Calu3 (cell line): ENCODE results near the gene PROS1. TPM values are rescaled to one million over a fixed set of nuclear protein-coding genes. Genes with fewer than 3 reads are reported as not detected.

Experiments
- Bru-seq: library from RNA; stranded (reverse); fragments of 400-500 nt; gene quantifications from one replicate; lab custom pipeline; 2021; lab: Mats Ljungman, UMichigan
- BruChase-seq, 2 experiments: library from RNA; stranded (reverse); fragments of 400-500 nt; gene quantifications; one replicate each; lab custom pipeline; 2021; lab: Mats Ljungman, UMichigan
- BruUV-seq: library from RNA; stranded (reverse); fragments of 400-500 nt; replicated peaks from 2 replicates; lab custom pipeline; 2021; lab: Mats Ljungman, UMichigan
- CTCF ChIA-PET: fragments of 300-600 bp; sonication (Branson Sonifier 250); formaldehyde crosslinking; loops from one replicate; lab custom pipeline; 2022; ENCODE audit warnings: antibody characterized with exemption; lab: Charles Lee
- DNase-seq: peaks from one replicate; pipeline ENCODE4 v3.0.0; 2022
- H3K27ac Mint-ChIP-seq: one replicate; pipeline ENCODE4 v1.8.0; 2022; ENCODE audit warnings: mixed read lengths; ENCODE audit not compliant: unreplicated experiment
- H3K27me3 Mint-ChIP-seq: one replicate; pipeline ENCODE4 v1.8.0; 2022; ENCODE audit warnings: mixed read lengths; ENCODE audit not compliant: unreplicated experiment
- H3K36me3 Mint-ChIP-seq: one replicate; pipeline ENCODE4 v1.8.0; 2022; ENCODE audit warnings: mild to moderate bottlenecking, moderate library complexity, mixed read lengths; ENCODE audit not compliant: insufficient read depth, unreplicated experiment
- H3K4me1 Mint-ChIP-seq: one replicate; pipeline ENCODE4 v1.8.0; 2022; ENCODE audit warnings: mild to moderate bottlenecking, low read depth, mixed read lengths; ENCODE audit not compliant: unreplicated experiment
- H3K4me3 Mint-ChIP-seq: one replicate; pipeline ENCODE4 v1.8.0; 2022; ENCODE audit warnings: mild to moderate bottlenecking, low read depth, moderate library complexity, mixed read lengths; ENCODE audit not compliant: unreplicated experiment
- H3K9me3 Mint-ChIP-seq: one replicate; pipeline ENCODE4 v1.8.0; 2022; ENCODE audit warnings: low read depth, mixed read lengths; ENCODE audit not compliant: unreplicated experiment
- intact Hi-C: fragments of 100-400 bp; cut with micrococcal nuclease; formaldehyde crosslinking; loops from one replicate; pipeline ENCODE4 v1.10.0; 2022; ENCODE audit not compliant: unreplicated experiment
- long read RNA-seq: library from polyadenylated mRNA; stranded (forward); transcript quantifications from one replicate; pipeline ENCODE4 v2.0.0, GENCODE V29; 2022
- total RNA-seq: library from RNA; stranded (reverse); gene quantifications from 2 replicates; pipeline ENCODE4 v1.2.3, GENCODE V29; 2022
- TF ChIP-seq, protein P1 (sequence below): fragments of 200-600 bp; IDR thresholded peaks from one replicate; pipeline ENCODE4 v1.8.0; 2022; ENCODE audit warnings: antibody characterized with exemption; ENCODE audit not compliant: unreplicated experiment

PROS1 gene
- total RNA-seq (1.3 and 2.6 TPM in 2 replicates), Bru-seq, nascent RNA (percentile 24 among the genes with signal in this experiment), BruChase-seq, experiment 1, labeled RNA remaining after a 6-hour chase (percentile 28 among the genes with signal in this experiment), BruChase-seq, experiment 2, labeled RNA remaining after a 2-hour chase (percentile 24 among the genes with signal in this experiment)
- long read RNA-seq, transcript PROS1-202 (15 exons, 3,583 nt) = major isoform, 7 of 8 reads
- long read RNA-seq, partial matches to known transcripts = 1 of 8 reads
- long read RNA-seq, other reads (novel, unspliced or antisense) = 0 of 8 reads

DNA sequence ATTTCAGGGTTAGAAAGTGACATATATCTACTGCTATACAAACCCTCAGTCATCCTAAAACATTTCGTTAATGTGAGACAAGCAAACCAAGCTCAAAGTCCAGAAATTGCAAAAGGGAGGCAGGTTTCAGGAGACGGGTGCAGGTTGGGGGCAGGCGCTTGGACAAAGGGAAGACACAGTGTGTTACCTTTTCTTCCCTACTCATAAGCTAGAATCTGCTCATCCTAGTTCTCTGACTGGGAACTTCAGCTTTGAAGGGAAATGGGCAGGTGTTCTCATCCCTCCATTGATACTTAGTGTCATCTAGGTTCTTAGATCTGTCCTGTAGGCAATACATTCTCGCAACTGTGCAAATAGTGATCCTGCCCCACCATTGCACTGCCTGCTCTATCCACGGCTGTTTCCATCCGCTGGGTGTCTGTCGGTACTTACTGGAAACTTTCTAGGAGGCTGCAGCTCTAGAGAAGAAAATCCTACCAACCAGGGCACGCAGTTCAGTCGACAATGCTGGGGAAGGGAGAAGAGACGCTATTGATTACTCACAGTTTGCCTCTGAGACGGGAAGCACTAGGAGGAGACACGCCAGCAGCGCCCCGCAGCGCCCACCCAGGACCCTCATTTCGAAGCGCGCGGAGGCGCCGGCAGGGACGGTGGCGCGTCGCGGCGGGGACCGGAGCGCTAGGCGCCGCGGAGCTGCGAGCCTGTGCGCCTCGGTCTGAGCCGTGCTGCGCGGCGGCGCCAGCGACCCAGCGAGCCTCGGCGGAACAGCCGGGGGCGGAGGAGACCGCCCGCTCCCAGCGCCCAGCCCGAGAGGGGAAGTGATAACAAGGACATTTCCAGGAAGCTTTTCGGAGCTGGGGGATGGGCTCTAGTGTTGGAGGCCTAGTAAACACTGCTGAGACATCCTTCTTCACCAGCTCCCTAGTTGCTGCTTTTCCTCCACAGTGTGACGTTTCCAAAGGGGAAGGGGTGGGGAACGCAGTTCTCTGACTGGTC lies at the start of gene PROS1:
Gene PROS1, minus strand, starts transcription at position 766 of the 996 bp plus-strand sequence. Its CDS starts 147 bp downstream, at position 619.
- TF ChIP-seq, protein P1, sequence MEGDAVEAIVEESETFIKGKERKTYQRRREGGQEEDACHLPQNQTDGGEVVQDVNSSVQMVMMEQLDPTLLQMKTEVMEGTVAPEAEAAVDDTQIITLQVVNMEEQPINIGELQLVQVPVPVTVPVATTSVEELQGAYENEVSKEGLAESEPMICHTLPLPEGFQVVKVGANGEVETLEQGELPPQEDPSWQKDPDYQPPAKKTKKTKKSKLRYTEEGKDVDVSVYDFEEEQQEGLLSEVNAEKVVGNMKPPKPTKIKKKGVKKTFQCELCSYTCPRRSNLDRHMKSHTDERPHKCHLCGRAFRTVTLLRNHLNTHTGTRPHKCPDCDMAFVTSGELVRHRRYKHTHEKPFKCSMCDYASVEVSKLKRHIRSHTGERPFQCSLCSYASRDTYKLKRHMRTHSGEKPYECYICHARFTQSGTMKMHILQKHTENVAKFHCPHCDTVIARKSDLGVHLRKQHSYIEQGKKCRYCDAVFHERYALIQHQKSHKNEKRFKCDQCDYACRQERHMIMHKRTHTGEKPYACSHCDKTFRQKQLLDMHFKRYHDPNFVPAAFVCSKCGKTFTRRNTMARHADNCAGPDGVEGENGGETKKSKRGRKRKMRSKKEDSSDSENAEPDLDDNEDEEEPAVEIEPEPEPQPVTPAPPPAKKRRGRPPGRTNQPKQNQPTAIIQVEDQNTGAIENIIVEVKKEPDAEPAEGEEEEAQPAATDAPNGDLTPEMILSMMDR = no peak
- Mint-ChIP-seq H3K36me3 (peaks cover 13% of the 10 kb centered on the region), H3K27me3 (peaks cover 10% of the 10 kb centered on the region), H3K4me1 (no peaks in the 10 kb centered on the region), H3K4me3 (peak within 1 kb of the TSS; percentile 93), H3K9me3 (no peaks in the 10 kb centered on the region), H3K27ac (peak within 1 kb of the TSS; percentile 58)
- BruUV-seq = no TSS peak
- CTCF ChIA-PET = no interaction called here
- intact Hi-C loops = loop anchor here (5.0 kb wide), 1 partner anchor 54 kb away; the partner anchor contains the start of gene STX19
- DNase-seq = peak; percentile 49

DNA sequence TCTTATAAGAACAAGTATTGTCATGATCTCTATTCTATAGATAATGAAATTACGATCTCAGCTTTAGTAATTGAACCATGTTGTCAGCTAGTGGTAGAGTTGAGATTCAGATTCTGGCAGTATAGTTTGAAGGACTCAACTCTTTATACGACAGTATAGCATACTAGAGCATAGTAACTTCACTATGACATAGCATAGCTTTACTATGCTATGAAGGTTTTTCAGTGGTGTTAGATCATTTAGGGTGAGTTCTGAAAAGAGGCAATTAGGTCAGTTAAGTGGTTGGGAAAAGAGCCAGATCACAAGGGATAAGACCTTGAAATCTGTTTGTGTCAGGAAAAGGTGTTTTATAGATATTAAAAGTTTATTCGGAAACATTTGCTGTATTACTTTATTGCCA lies 46.6 kb upstream of the PROS1 start:
- Mint-ChIP-seq H3K4me3 (no peak overlapping the region), H3K4me1 (no peaks in the 10 kb centered on the region), H3K36me3 (no peaks in the 10 kb centered on the region), H3K27ac (no peak overlapping the region), H3K9me3 (no peaks in the 10 kb centered on the region), H3K27me3 (no peaks in the 10 kb centered on the region)
- intact Hi-C loops = no loop called here
- no TSS peak for BruUV-seq
- TF ChIP-seq, protein P1 = no peak
- CTCF ChIA-PET = no interaction called here
- no peak for DNase-seq

DNA sequence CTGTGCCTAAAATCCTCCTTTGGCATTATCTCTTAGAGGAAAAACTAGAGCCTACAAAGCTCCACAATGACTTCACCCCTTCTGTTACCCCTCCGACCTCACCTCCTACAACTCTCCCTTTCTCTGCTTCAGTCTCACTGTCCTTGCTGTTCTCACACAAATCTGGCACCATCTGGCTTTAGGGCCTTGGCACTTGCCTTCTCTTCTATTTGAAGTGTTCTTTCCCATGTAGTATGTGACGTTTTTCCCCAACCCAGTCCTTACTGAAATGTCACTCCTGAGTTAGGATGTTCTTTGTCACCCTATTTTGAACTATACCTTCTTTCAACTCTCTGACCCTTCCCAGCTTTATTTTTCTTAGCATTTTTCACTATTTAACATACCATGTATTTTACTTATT lies 46.0 kb upstream of the PROS1 start:
- CTCF ChIA-PET = no interaction called here
- Mint-ChIP-seq H3K4me1 (no peaks in the 10 kb centered on the region), H3K4me3 (no peak overlapping the region), H3K9me3 (no peaks in the 10 kb centered on the region), H3K27me3 (no peaks in the 10 kb centered on the region), H3K36me3 (no peaks in the 10 kb centered on the region), H3K27ac (no peak overlapping the region)
- BruUV-seq = no TSS peak
- no peak for DNase-seq
- intact Hi-C loops = no loop called here
- TF ChIP-seq, protein P1 = no peak

DNA sequence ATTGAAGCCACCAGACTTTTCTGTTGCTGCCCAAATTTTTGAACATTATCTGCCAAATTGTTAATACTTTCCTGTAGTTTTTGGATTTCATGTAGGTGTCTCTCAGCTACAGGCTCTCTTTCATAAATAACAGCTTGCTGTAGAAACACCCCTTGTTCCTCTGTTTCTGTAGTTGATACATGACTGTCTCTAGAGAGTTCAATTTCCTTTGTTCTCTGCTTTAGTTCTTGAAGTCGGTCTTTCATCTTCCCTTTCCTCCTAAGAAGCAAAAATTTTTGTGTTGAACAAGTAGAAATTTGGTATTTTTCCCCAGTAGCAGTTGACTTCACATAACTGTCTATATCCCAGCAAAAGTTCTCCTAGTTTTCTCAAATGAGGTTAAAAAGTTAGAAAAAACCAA lies 41.3 kb upstream of the PROS1 start:
- no peak overlapping the region for H3K27ac Mint-ChIP-seq
- intact Hi-C loops = no loop called here
- no peak for DNase-seq
- no peak overlapping the region for H3K4me3 Mint-ChIP-seq
- no peaks in the 10 kb centered on the region for H3K4me1 Mint-ChIP-seq
- no peaks in the 10 kb centered on the region for H3K36me3 Mint-ChIP-seq
- no TSS peak for BruUV-seq
- H3K9me3 Mint-ChIP-seq = no peaks in the 10 kb centered on the region
- CTCF ChIA-PET = no interaction called here
- TF ChIP-seq, protein P1 = no peak
- H3K27me3 Mint-ChIP-seq = no peaks in the 10 kb centered on the region
